ENCODE data around the gene FAM163B.

- TF ChIP-seq EZH2 (IDR thresholded peaks at IDR 0.05) (no peak), POLR2AphosphoS5 (IDR thresholded peaks at IDR 0.05; ENCODE audit: borderline replicate concordance, low read depth, low read length) (no peak), FOXP2 (optimal IDR thresholded peaks at IDR 0.05; ENCODE audit: control extremely low read depth, extremely low read length, insufficient read depth) (no peak)
These were observed 63.5 kb downstream of the FAM163B start for GRCh38 chr9:133545494-133546286.

All from SK-N-MC (cell line).